DOHH2 (cell line): ENCODE results near the gene FBXO7.

Experiments
- H3F3A ChIP-seq: fragments of 200-600 bp; sonication (generic), shearing (Covaris generic); 2 replicates; pipeline ENCODE4 v1.6.0; 2016; ENCODE audit warnings: antibody characterized with exemption, mild to moderate bottlenecking; ENCODE audit not compliant: control insufficient read depth, insufficient read depth
- H3K27ac ChIP-seq: fragments of 200-600 bp; sonication (generic); 2 replicates; pipeline ENCODE4 v1.5.1; 2014; ENCODE audit warnings: low read depth, mild to moderate bottlenecking, low read length, moderate library complexity
- H3K27me3 ChIP-seq: fragments of 200-600 bp; sonication (generic); 2 replicates; pipeline ENCODE4 v1.6.1; 2014; ENCODE audit warnings: mild to moderate bottlenecking, low read length, mixed read lengths; ENCODE audit not compliant: control insufficient read depth
- H3K36me3 ChIP-seq: fragments of 200-600 bp; sonication (generic); 2 replicates; pipeline ENCODE4 v1.6.1; 2014; ENCODE audit warnings: mild to moderate bottlenecking, low read length, moderate library complexity, mixed read lengths; ENCODE audit not compliant: control insufficient read depth
- H3K4me1 ChIP-seq: fragments of 200-600 bp; sonication (generic); 2 replicates; pipeline ENCODE4 v1.6.1; 2014; ENCODE audit warnings: mild to moderate bottlenecking, low read length, mixed read lengths; ENCODE audit not compliant: control insufficient read depth
- H3K4me2 ChIP-seq: fragments of 200-600 bp; sonication (generic); 2 replicates; pipeline ENCODE4 v1.6.0; 2014; ENCODE audit warnings: mild to moderate bottlenecking, low read length, moderate library complexity
- H3K4me3 ChIP-seq: fragments of 200-600 bp; sonication (generic); 2 replicates; pipeline ENCODE4 v1.5.1; 2014; ENCODE audit warnings: mild to moderate bottlenecking, low read length, mixed read lengths
- H3K79me2 ChIP-seq: fragments of 200-600 bp; sonication (generic); 2 replicates; pipeline ENCODE4 v1.6.1; 2014; ENCODE audit warnings: mild to moderate bottlenecking, low read length, mixed read lengths; ENCODE audit not compliant: control insufficient read depth
- H3K9me2 ChIP-seq: fragments of 200-600 bp; sonication (generic); replicated peaks from 2 replicates; pipeline ENCODE4 v1.6.1; 2014; ENCODE audit warnings: mild to moderate bottlenecking, low read length, mixed read lengths; ENCODE audit not compliant: control insufficient read depth
- H3K9me3 ChIP-seq: fragments of 200-600 bp; sonication (generic); 2 replicates; pipeline ENCODE4 v1.6.1; 2014; ENCODE audit warnings: antibody characterized with exemption, low read length, mixed read lengths; ENCODE audit not compliant: control insufficient read depth, insufficient read depth
- H4K20me1 ChIP-seq: fragments of 200-600 bp; sonication (generic); 2 replicates; pipeline ENCODE4 v1.6.0; 2014; ENCODE audit warnings: low read depth, mild to moderate bottlenecking, antibody characterized with exemption, low read length, moderate library complexity; ENCODE audit not compliant: control insufficient read depth, insufficient read depth
- CTCF ChIP-seq: fragments of 200-600 bp; sonication (generic); IDR thresholded peaks from one replicate; pipeline ENCODE4 v1.5.1; 2014; ENCODE audit warnings: antibody characterized with exemption, mild to moderate bottlenecking, low read depth, low read length; ENCODE audit not compliant: poor library complexity, severe bottlenecking
- EZH2phosphoT487 ChIP-seq: fragments of 200-600 bp; sonication (generic); IDR thresholded peaks from 2 replicates; pipeline ENCODE4 v1.6.1; 2017; ENCODE audit warnings: borderline replicate concordance, mild to moderate bottlenecking, antibody characterized with exemption, low read length, moderate library complexity, mixed read lengths

The FBXO7 gene

GRCh38 chr22:32522237-32522636 lies 47.6 kb downstream of the FBXO7 start:
- no peak for TF ChIP-seq EZH2phosphoT487
- no peak for TF ChIP-seq CTCF
- Histone ChIP-seq H3K9me2 (no peaks in the 10 kb centered on the region), H3K9me3 (no peaks in the 10 kb centered on the region), H3K36me3 (no peaks in the 10 kb centered on the region), H3K27ac (no peak overlapping the region), H3K4me3 (no peak overlapping the region), H3F3A (no peaks in the 10 kb centered on the region), H3K79me2 (no peaks in the 10 kb centered on the region), H3K4me1 (no peaks in the 10 kb centered on the region), H3K4me2 (no peak overlapping the region), H4K20me1 (no peaks in the 10 kb centered on the region), H3K27me3 (no peaks in the 10 kb centered on the region)

GRCh38 chr22:32527756-32528155 lies 53.1 kb downstream of the FBXO7 start:
- Histone ChIP-seq H3K4me2 (no peak overlapping the region), H3K4me3 (no peak overlapping the region), H3K27me3 (no peaks in the 10 kb centered on the region), H3K4me1 (no peaks in the 10 kb centered on the region), H3K9me3 (no peaks in the 10 kb centered on the region), H4K20me1 (no peaks in the 10 kb centered on the region), H3K27ac (no peak overlapping the region), H3K9me2 (no peaks in the 10 kb centered on the region), H3F3A (no peaks in the 10 kb centered on the region), H3K79me2 (no peaks in the 10 kb centered on the region), H3K36me3 (no peaks in the 10 kb centered on the region)
- no peak for TF ChIP-seq EZH2phosphoT487
- no peak for TF ChIP-seq CTCF

- H3K27me3 ChIP-seq = no peaks in the 10 kb centered on the region
- no peaks in the 10 kb centered on the region for H3K36me3 ChIP-seq
- H3K9me3 ChIP-seq = no peaks in the 10 kb centered on the region
- no peak overlapping the region for H3K4me2 ChIP-seq
- no peaks in the 10 kb centered on the region for H3K9me2 ChIP-seq
- no peaks in the 10 kb centered on the region for H3F3A ChIP-seq
- H3K27ac ChIP-seq = no peak overlapping the region
- H3K4me3 ChIP-seq = no peak overlapping the region
- TF ChIP-seq EZH2phosphoT487 (no peak), CTCF (no peak)
- H3K4me1 ChIP-seq = no peaks in the 10 kb centered on the region
- no peaks in the 10 kb centered on the region for H4K20me1 ChIP-seq
- H3K79me2 ChIP-seq = no peaks in the 10 kb centered on the region
Observed at GRCh38 chr22:32528316-32528715, 53.7 kb downstream of the FBXO7 start.
